ENCODE results near the gene KDM4F.
"Not testable (repeated sequence)": the region's sequence is repeated elsewhere in the genome, so short reads cannot be mapped to it uniquely, and the experiment has no call there.

Gene KDM4F

GRCh38 chr11:95049122-95049521 lies at the start of gene KDM4F:
Gene KDM4F (plus strand): TSS chr11:95049422.
- not testable (repeated sequence) for DNase-seq (ENCODE audit: low read depth in 2 of 2)

DNA sequence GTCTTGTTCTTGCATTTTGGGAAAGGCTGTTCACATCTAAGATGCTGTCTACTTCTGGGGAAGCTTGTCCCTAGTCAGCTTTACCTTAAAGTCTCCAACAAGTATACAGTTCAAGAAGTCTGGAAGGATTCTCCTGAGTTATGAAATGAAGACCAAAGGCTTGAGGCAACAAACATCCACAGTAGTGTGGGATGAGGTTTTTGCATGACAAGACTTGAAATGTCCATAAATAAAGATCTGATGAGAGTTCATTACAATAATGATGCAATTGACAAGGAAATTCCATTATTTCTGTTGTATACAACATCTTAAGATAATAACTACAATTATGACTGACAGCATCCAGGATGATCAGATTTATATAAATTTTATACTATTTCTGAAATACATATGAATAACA lies 45.5 kb upstream of the KDM4F start:
- no peak for DNase-seq (ENCODE audit: low read depth in 2 of 2)

DNA sequence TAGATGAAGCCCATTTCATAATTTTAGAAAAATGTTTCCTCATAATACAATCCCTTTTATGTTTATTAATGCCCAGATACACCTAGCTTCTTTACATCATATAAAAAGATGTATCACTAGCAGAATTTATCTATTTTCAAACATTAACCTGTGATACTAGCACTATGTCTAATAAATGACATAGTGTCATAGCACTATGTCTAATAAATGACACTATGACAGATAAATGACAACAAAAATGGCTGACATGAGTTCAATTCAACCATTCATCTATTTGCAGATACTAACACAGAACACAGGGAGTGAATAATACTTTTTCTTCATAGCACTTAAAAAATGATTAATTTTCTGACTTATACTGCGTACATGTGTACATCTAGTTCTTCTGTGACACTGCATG lies 43.6 kb upstream of the KDM4F start:
- no peak for DNase-seq (ENCODE audit: low read depth in 2 of 2)

GRCh38 chr11:95011376-95011775 lies 37.8 kb upstream of the KDM4F start:
- no peak for DNase-seq (ENCODE audit: low read depth in 2 of 2)

DNA sequence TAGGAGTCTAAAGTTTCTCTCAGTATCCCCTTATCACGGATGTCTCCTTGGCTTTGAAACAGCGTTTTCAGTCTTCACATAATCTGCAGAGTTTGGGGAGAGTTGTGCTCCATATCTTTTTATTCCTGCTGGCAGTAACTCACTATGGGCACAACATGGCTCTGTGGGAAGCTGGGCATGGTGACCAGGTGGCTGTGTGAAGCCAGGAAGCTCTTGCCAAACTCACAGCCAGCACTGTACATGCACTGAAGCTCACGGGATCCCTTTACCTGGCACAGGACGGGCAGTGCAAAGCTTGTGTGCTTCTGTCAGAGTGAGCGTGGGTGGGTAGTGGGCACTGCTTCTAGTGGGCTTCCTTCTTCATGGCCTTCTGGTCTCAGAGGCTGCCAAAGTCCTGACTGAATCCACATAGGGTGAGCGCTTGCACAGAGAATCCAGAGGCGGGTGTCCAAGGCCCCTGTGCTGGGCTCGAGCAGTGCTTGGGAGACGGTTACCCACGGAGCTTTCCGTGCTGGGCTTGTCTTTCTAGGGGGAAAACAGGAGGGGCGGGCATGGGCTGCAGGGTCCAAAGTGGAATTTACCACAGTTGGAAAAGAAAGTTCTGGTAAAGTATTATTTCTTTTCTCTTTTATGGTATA lies 34.9 kb upstream of the KDM4F start:
- DNase-seq (ENCODE audit: low read depth in 2 of 2) = no peak

- no peak for DNase-seq (ENCODE audit: low read depth in 2 of 2)
Observed at GRCh38 chr11:95016139-95016538, 33.1 kb upstream of the KDM4F start.

DNA sequence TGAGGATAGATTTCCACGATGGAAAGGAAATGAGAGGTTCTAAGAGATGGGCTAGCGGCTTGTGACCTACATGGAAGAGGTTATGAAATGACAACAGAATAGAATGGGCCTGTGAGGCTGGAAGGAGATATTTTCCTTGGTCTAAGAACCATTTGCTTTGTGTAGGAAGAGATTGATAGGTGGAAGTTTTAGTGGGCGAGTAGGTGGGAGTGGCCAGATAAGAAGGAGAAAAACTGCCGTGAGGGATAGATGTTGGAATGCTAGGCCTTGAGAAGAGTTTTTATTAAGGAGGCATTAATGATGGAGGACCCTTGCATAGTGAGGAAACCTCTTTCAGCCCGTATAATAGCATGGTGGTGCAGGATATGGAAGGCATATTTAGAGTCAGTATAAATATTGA lies 27.8 kb upstream of the KDM4F start:
- not testable (repeated sequence) for DNase-seq (ENCODE audit: low read depth in 2 of 2)

DNA sequence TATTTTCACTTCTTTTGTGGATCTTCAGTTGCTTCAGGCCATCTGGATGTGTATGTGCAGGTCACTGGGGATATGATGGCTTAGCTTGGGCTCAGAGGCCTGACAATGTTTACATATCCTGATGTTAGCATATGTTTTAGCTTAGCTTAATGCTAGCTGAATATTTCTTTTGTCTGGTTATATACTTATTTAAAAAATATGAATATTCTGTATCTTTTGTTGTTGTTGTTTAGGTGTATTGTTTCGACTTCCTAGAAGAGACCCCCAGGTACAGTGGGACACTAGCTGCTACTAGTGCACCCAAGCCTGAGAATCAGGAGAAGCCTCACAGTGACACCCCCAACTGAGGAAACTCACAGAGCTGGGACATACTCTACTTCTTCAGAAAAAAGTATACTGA lies 24.3 kb upstream of the KDM4F start, which contains the start of gene KDM4E:
TSS of gene KDM4E (plus strand) at position 301 of the 400 bp plus-strand sequence. CDS start 300 bp downstream, outside the sequence.
- DNase-seq (ENCODE audit: low read depth in 2 of 2) = no peak

- not testable (repeated sequence) for DNase-seq (ENCODE audit: low read depth in 2 of 2)
Observed at GRCh38 chr11:95025594-95025993, 23.6 kb upstream of the KDM4F start.

DNA sequence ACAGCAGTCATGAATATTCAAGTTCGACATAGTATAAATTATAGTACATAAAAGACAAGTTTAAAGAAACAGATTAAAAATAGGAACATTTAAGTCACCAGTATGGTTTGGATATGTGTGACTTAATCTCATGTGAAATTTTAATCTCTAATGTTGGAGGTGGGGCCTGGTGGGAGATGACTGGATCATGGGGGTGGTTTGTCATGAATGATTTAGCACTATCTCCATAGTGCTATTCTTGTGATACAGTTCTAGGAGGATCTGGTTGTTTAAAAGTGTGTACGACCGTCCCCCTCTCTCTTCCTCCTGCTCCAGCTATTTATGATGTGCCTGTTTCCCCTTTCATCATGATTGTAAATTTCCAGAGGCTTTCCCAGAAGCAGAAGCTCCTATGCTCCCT lies 20.9 kb upstream of the KDM4F start:
- DNase-seq (ENCODE audit: low read depth in 2 of 2) = no peak

- no peak for DNase-seq (ENCODE audit: low read depth in 2 of 2)
Observed at GRCh38 chr11:95033051-95033450, 16.2 kb upstream of the KDM4F start.

- DNase-seq (ENCODE audit: low read depth in 2 of 2) = no peak
Observed at GRCh38 chr11:95035316-95035715, 13.9 kb upstream of the KDM4F start.

GRCh38 chr11:95037356-95038035 lies 11.7 kb upstream of the KDM4F start:
- not testable (repeated sequence) for DNase-seq (ENCODE audit: low read depth in 2 of 2)

GRCh38 chr11:95042239-95042638 lies 7.0 kb upstream of the KDM4F start:
- no peak for DNase-seq (ENCODE audit: low read depth in 2 of 2)

GRCh38 chr11:95042906-95043305 lies 6.3 kb upstream of the KDM4F start:
- DNase-seq (ENCODE audit: low read depth in 2 of 2) = no peak

DNA sequence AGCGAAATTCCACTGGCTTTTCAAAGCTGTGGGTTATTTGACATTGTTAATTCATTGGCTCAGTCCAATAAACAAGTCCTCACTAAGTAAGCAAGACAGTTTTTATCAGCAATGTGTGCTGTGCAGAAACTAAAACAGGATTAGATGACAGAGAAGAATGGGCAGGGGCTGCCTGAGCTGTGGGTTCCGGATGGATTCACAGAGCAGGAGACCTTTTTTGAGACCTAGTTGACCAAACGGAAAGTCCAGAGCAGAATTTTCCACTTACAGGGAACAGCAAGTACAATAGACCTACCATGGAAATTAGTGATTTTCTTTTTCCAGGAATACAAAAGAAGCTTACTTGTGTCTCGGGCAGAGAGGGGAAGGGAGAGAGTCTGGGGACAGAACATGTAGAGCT lies 5.2 kb upstream of the KDM4F start:
- no peak for DNase-seq (ENCODE audit: low read depth in 2 of 2)

- no peak for DNase-seq (ENCODE audit: low read depth in 2 of 2)
Observed at GRCh38 chr11:95045812-95046211, 3.4 kb upstream of the KDM4F start.

- DNase-seq (ENCODE audit: low read depth in 2 of 2) = no peak
Observed at GRCh38 chr11:95050595-95051202, 1.5 kb downstream of the KDM4F start.

DNA sequence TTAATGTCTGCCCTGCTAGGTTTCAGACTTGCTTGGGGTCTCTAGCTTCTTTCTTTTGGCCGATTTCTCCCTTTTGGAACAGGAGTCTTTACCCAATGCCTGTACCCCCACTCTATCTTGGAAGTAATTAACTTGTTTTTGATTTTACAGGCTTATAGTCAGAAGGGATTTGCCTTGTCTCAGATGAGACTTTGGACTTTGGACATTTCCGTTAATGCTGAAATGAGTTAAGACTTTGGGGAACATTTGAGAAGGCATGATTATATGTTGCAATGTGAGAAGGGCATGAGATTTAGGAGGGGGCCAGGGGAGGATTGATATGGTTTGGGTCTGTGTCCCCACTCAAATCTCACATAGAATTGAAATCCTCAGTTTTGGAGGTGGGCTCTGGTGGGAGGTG lies 5.1 kb downstream of the KDM4F start:
- DNase-seq (ENCODE audit: low read depth in 2 of 2) = no peak

DNA sequence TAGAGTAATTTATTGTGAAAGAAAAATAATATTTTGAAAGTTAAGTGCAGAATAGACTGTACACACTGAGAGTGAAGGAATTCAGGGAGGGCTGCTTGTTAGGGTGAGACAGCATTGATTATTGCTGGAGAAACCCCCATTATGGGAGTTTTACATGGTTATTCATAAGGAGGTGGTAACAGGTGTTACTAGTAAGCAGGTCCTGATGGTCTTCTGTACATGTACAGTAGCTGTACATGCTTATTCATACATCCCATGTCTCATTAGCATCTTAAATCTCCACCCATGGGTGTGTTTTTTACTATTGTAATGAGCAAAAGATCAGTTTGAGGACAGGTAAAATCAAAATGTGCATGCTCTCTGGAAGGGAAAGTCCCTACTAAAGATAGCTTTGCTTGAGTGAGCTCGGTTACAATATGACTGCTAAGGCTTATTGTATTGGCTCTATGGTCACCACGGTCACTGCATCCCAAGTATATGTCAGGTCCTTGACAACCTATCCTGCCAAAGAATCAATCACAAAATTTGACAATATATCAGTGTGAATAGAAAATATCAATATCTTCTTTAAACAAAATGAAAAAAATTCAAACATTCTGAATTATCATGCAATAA lies 6.2 kb downstream of the KDM4F start:
- no peak for DNase-seq (ENCODE audit: low read depth in 2 of 2)

GRCh38 chr11:95057959-95058358 lies 8.7 kb downstream of the KDM4F start:
- DNase-seq (ENCODE audit: low read depth in 2 of 2) = no peak

- no peak for DNase-seq (ENCODE audit: low read depth in 2 of 2)
Observed at GRCh38 chr11:95058621-95059020, 9.4 kb downstream of the KDM4F start.

DNA sequence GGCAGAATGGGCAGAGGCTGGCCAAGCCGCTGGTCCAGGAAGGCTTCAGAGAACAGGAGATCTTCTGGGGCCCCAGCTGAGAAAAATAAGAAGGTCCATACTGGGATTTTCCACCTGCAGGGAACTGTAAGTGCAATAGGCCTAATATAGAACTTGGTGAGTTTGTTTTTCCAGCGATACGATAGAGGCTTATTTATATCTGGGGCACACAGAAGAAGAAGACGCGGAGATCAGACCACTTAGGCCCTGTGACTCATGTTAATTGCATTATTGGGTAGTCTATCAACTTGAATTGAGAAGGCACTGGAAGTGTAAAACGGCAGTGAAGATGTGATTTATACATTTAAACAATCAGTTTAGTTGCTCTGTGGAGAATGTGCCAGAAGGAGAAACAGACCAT lies 9.8 kb downstream of the KDM4F start:
- no peak for DNase-seq (ENCODE audit: low read depth in 2 of 2)

Data from fibroblast of skin of left biceps (primary cell).